HCT116 (cell line): ENCODE measurements around the gene ZMYM4. TPM values are rescaled to one million over a fixed set of nuclear protein-coding genes. Genes with fewer than 3 reads are reported as not detected.

Source experiments
- ATAC-seq: fragments of 200-7000 bp; cut with Tn5 transposase; 2 replicates; pipeline ENCODE4 v1.9.1; 2020; ENCODE audit warnings: mild to moderate bottlenecking, moderate library complexity
- BruUV-seq: library from RNA; stranded (reverse); fragments of 400-500 nt; replicated peaks from 2 replicates; lab custom pipeline; 2021; lab: Mats Ljungman, UMichigan
- CTCF ChIA-PET: fragments of 300-600 bp; sonication (Branson Sonifier 250); formaldehyde crosslinking; loops from one replicate; lab custom pipeline; 2021; ENCODE audit warnings: antibody characterized with exemption; lab: Charles Lee
- POLR2A ChIA-PET: fragments of 300-600, 350-600 bp; sonication (Branson Sonifier 250); formaldehyde crosslinking; loops from one replicate; lab custom pipeline; 2021; ENCODE audit warnings: antibody characterized with exemption; lab: Charles Lee
- RAD21 ChIA-PET, 2 experiments: fragments of 300-600 bp; sonication (Branson Sonifier 250); formaldehyde crosslinking; loops; one replicate each; lab custom pipeline; 2023; ENCODE audit warnings: low total read pairs in 2 of 2; ENCODE audit not compliant: uncharacterized antibody in 2 of 2, unreplicated experiment in 2 of 2, low non-redundant PET in 1 of 2; lab: Charles Lee
- DNase-seq: peaks from one replicate; pipeline ENCODE4 v3.0.0-alpha.2; 2010; ENCODE audit warnings: low read depth, low spot score
- H2AFZ ChIP-seq: fragments of 200-600 bp; shearing (Covaris generic), sonication (generic); 2 replicates; pipeline ENCODE4 v1.6.1; 2017; ENCODE audit warnings: low read depth, mixed run types, mixed read lengths, antibody characterized with exemption, low read length; ENCODE audit not compliant: poor library complexity, severe bottlenecking
- H3K27ac ChIP-seq: 2 replicates; pipeline ENCODE4 v1.5.1; 2012; ENCODE audit warnings: low read depth, low read length
- H3K27me3 ChIP-seq: fragments of 200-600 bp; sonication (generic); 2 replicates; pipeline ENCODE4 v1.6.1; 2016; ENCODE audit warnings: mixed run types, low read length, mixed read lengths; ENCODE audit not compliant: insufficient read depth
- H3K36me3 ChIP-seq, 2 experiments: fragments of 200-500 bp in 1 of 2; fragments of 200-600 bp in 1 of 2; sonication (Bioruptor generic) in 1 of 2; sonication (generic) in 1 of 2; 2 replicates each; pipeline versions ENCODE4 v1.5.1 to v1.6.1; 2014 to 2016; ENCODE audit warnings: low read length in 2 of 2, inconsistent platforms in 1 of 2, mixed read lengths in 1 of 2, mixed run types in 1 of 2; ENCODE audit not compliant: insufficient read depth in 2 of 2, control insufficient read depth in 1 of 2
- H3K4me1 ChIP-seq, 2 experiments: fragments of 200-600 bp in 1 of 2; sonication (generic) in 1 of 2; 2 replicates each; pipeline versions ENCODE4 v1.5.1 to v1.6.1; 2012 to 2017; ENCODE audit warnings: low read length in 2 of 2, inconsistent platforms in 1 of 2, mild to moderate bottlenecking in 1 of 2, mixed read lengths in 1 of 2, mixed run types in 1 of 2, moderate library complexity in 1 of 2; ENCODE audit not compliant: insufficient read depth in 2 of 2, control insufficient read depth in 1 of 2
- H3K4me2 ChIP-seq: fragments of 200-600 bp; sonication (generic); 2 replicates; pipeline ENCODE4 v1.6.1; 2017; ENCODE audit warnings: mixed run types, low read length, mixed read lengths
- H3K4me3 ChIP-seq, 2 experiments: fragments of 200-600 bp in 1 of 2; sonication (generic) in 1 of 2; replicated peaks in 1 of 2; 2 replicates each; pipeline ENCODE4 v1.5.1; 2011 to 2016; ENCODE audit warnings: low read length in 2 of 2, control low read depth in 1 of 2, low read depth in 1 of 2, mild to moderate bottlenecking in 1 of 2, mixed read lengths in 1 of 2, mixed run types in 1 of 2
- H3K79me2 ChIP-seq: fragments of 200-600 bp; sonication (generic); 2 replicates; pipeline ENCODE4 v1.6.1; 2017; ENCODE audit warnings: mild to moderate bottlenecking, mixed run types, low read length, moderate library complexity, mixed read lengths; ENCODE audit not compliant: insufficient read depth
- H3K9ac ChIP-seq: fragments of 200-600 bp; sonication (generic); 2 replicates; pipeline ENCODE4 v1.6.1; 2016; ENCODE audit warnings: low read length, mixed read lengths
- H3K9me2 ChIP-seq: fragments of 200-600 bp; sonication (generic), shearing (Covaris generic); 2 replicates; pipeline ENCODE4 v1.6.1; 2017; ENCODE audit warnings: mixed run types, mild to moderate bottlenecking, moderate library complexity; ENCODE audit not compliant: insufficient read depth
- H3K9me3 ChIP-seq, 2 experiments: fragments of 200-500 bp in 1 of 2; fragments of 200-600 bp in 1 of 2; sonication (Bioruptor generic) in 1 of 2; sonication (generic) in 1 of 2; 2 replicates each; pipeline ENCODE4 v1.6.1; 2014 to 2017; ENCODE audit warnings: low read length in 2 of 2, mixed read lengths in 2 of 2, inconsistent platforms in 1 of 2, low read depth in 1 of 2, mild to moderate bottlenecking in 1 of 2, mixed run types in 1 of 2, moderate library complexity in 1 of 2; ENCODE audit not compliant: control insufficient read depth in 1 of 2, insufficient read depth in 1 of 2
- H4K20me1 ChIP-seq: fragments of 200-600 bp; sonication (generic), shearing (Covaris generic); 2 replicates; pipeline ENCODE4 v1.6.1; 2017; ENCODE audit warnings: mixed run types, mild to moderate bottlenecking, moderate library complexity; ENCODE audit not compliant: insufficient read depth
- CEBPB ChIP-seq: IDR thresholded peaks from 2 replicates; pipeline ENCODE4 v1.6.1; 2012; ENCODE audit warnings: low read depth
- CTCF ChIP-seq, 3 experiments: fragments of 200-600 bp in 1 of 3; sonication (generic) in 1 of 3; IDR thresholded peaks in 2 of 3; conservative IDR thresholded peaks in 1 of 3; 2 replicates each; pipeline ENCODE4 v1.5.1; 2012 to 2017; ENCODE audit warnings: low read depth in 2 of 3, low read length in 2 of 3, antibody characterized with exemption in 1 of 3, borderline replicate concordance in 1 of 3, control low read depth in 1 of 3, mild to moderate bottlenecking in 1 of 3, mixed read lengths in 1 of 3, mixed run types in 1 of 3, moderate library complexity in 1 of 3; ENCODE audit not compliant: insufficient read depth in 1 of 3
- EZH2phosphoT487 ChIP-seq: fragments of 200-600 bp; IDR thresholded peaks from 2 replicates; pipeline ENCODE4 v1.6.1; 2018; ENCODE audit warnings: antibody characterized with exemption, borderline replicate concordance
- FOSL1 ChIP-seq: IDR thresholded peaks from 2 replicates; pipeline ENCODE4 v1.6.1; 2012; ENCODE audit warnings: low read depth
- JUND ChIP-seq: IDR thresholded peaks from 2 replicates; pipeline ENCODE4 v1.6.1; 2012
- POLR2A ChIP-seq: IDR thresholded peaks from 2 replicates; pipeline ENCODE4 v1.7.0; 2011; ENCODE audit warnings: borderline replicate concordance; ENCODE audit not compliant: insufficient read depth, insufficient read length; ENCODE audit errors: extremely low read depth
- SIN3A ChIP-seq: IDR thresholded peaks from 2 replicates; pipeline ENCODE4 v1.6.1; 2012; ENCODE audit warnings: low read depth
- SP1 ChIP-seq: IDR thresholded peaks from 2 replicates; pipeline ENCODE4 v1.6.1; 2012; ENCODE audit warnings: low read depth
- intact Hi-C: fragments of 100-400 bp; cut with micrococcal nuclease; formaldehyde crosslinking; loops from 2 replicates; pipeline ENCODE4 v1.10.0; 2022
- total RNA-seq: library from RNA; stranded (reverse); gene quantifications from one replicate; pipeline ENCODE4 v1.2.1, GENCODE V29; 2021; ENCODE audit not compliant: unreplicated experiment

The ZMYM4 gene
- total RNA-seq, 1 experiment from 2014 or later, result 58.0 TPM

GRCh38 chr1:35288761-35289160 is 20.3 kb downstream of the ZMYM4 start:
- POLR2A ChIA-PET, result no interaction called here
- no TSS peak for BruUV-seq
- Histone ChIP-seq H3K4me2 (peak overlapping the region; percentile 45), H3K9me3 (no peaks in the 10 kb centered on the region), H3K27me3 (no peaks in the 10 kb centered on the region), H3K4me1 (peaks cover 28 to 36% of the 10 kb centered on the region in 2 experiments), H3K9ac (no peak overlapping the region), H4K20me1 (peaks cover 4% of the 10 kb centered on the region; the same call in 1 of the 2 replicates), H3K27ac (peak overlapping the region; percentile 60; the same call in 1 of the 2 replicates), H3K79me2 (peaks cover 74% of the 10 kb centered on the region), H2AFZ (no peak overlapping the region), H3K9me2 (no peaks in the 10 kb centered on the region), H3K4me3 (no peak overlapping the region), H3K36me3 (no peaks in the 10 kb centered on the region; a peak in 2 of 4 replicates)
- RAD21 ChIA-PET, result no interaction called here
- intact Hi-C loops, result no loop called here
- CTCF ChIA-PET, result interaction anchor here (0.9 to 1.3 kb wide), 2 partner anchors 10 to 162 kb away, joined by 3 read pairs; no protein-coding TSS in a partner anchor
- ATAC-seq, result peak; percentile 72
- no peak for DNase-seq
- TF ChIP-seq SIN3A (no peak), CEBPB (peak; percentile 56; the same call in 1 of the 2 replicates), FOSL1 (peak; percentile 63), SP1 (peak; percentile 71), JUND (peak; percentile 74)

GRCh38 chr1:35290452-35290851 is 21.9 kb downstream of the ZMYM4 start:
- ATAC-seq, result no peak
- peaks cover 4% of the 10 kb centered on the region; the same call in 1 of the 2 replicates for H4K20me1 ChIP-seq
- no peaks in the 10 kb centered on the region for H3K9me2 ChIP-seq
- no peak for DNase-seq
- intact Hi-C loops, result loop anchor here (10.0 kb wide), 1 partner anchor 436 kb away; the partner anchor contains the start of gene SMIM12
- TF ChIP-seq EZH2phosphoT487 (no peak), CEBPB (no peak), CTCF (IDR thresholded peaks at IDR 0.05 in 2 of 3, conservative IDR thresholded peaks at IDR 0.05 in 1 of 3; ENCODE audit: borderline replicate concordance in 1 of 3, insufficient read depth in 1 of 3, low read depth in 2 of 3, low read length in 2 of 3) (no peak), POLR2A (no peak), SIN3A (no peak)
- no peaks in the 10 kb centered on the region; a peak in 2 of 4 replicates for H3K36me3 ChIP-seq
- ChIA-PET POLR2A (no interaction called here), RAD21 (no interaction called here), CTCF (no interaction called here)
- H3K9ac ChIP-seq, result no peak overlapping the region
- H2AFZ ChIP-seq, result no peak overlapping the region
- H3K79me2 ChIP-seq, result peaks cover 67% of the 10 kb centered on the region
- no peak overlapping the region for H3K4me2 ChIP-seq
- no peaks in the 10 kb centered on the region for H3K27me3 ChIP-seq
- H3K4me1 ChIP-seq, result peaks cover 28 to 36% of the 10 kb centered on the region in 2 experiments
- H3K9me3 ChIP-seq, result no peaks in the 10 kb centered on the region
- H3K27ac ChIP-seq, result no peak overlapping the region
- H3K4me3 ChIP-seq, result no peak overlapping the region
- BruUV-seq, result no TSS peak
